SK-MEL-5 (cell line): Measurements from ENCODE around the gene NCOA6. TPM values are rescaled to one million over a fixed set of nuclear protein-coding genes. Genes with fewer than 3 reads are reported as not detected.

Source experiments
- DNase-seq: peaks from one replicate; pipeline ENCODE4 v3.0.0-alpha.2; 2016; ENCODE audit warnings: low read depth, low spot score
- in situ Hi-C: cut with HindIII; loops from 2 replicates; pipeline ENCODE4 v1.10.0; 2016; ENCODE audit warnings: low sequenced_read_pairs, high pct_unique_total_duplicates, low pct_unique_long_range_greater_than_20kb
- small RNA-seq, 2 experiments: library from RNA; depleted of rRNA; stranded (forward); fragments of <200 nt; gene quantifications; one replicate each; pipeline ENCODE3, GENCODE V24; 2014
- total RNA-seq: library from RNA; depleted of rRNA; stranded (reverse); fragments of >200 nt; shearing (Covaris generic); gene quantifications from 2 replicates; pipeline ENCODE4 v1.2.3, GENCODE V29; 2014; rRNA removed

Gene NCOA6
- total RNA-seq, 1 experiment from 2014 or later: 6.1 TPM

GRCh38 chr20:34703424-34704176 lies 121.9 kb downstream of the NCOA6 start:
- in situ Hi-C loops: no loop called here
- DNase-seq: no peak

- in situ Hi-C loops: no loop called here
- no peak for DNase-seq
These were observed 122.4 kb downstream of the NCOA6 start for GRCh38 chr20:34703061-34703423.

GRCh38 chr20:34701405-34702085 lies 123.9 kb downstream of the NCOA6 start:
- DNase-seq: no peak
- in situ Hi-C loops: no loop called here

- no peak for DNase-seq
- in situ Hi-C loops: no loop called here
These were observed 132.0 kb downstream of the NCOA6 start for GRCh38 chr20:34693414-34693813.

- in situ Hi-C loops: no loop called here
These were observed 133.6 kb downstream of the NCOA6 start for GRCh38 chr20:34691838-34692237.

GRCh38 chr20:34689486-34689885 lies 136.0 kb downstream of the NCOA6 start:
- in situ Hi-C loops: no loop called here

More at GRCh38 chr20:34691838-34692237, 133.6 kb downstream of the NCOA6 start:
- no peak for DNase-seq

GRCh38 chr20:34683667-34684066 lies 141.8 kb downstream of the NCOA6 start:
- no peak for DNase-seq
- in situ Hi-C loops: no loop called here

More at GRCh38 chr20:34689486-34689885, 136.0 kb downstream of the NCOA6 start:
- no peak for DNase-seq

- DNase-seq: no peak
- in situ Hi-C loops: no loop called here
These were observed 144.8 kb downstream of the NCOA6 start for GRCh38 chr20:34680586-34681175.

- peak; percentile 96 for DNase-seq
- in situ Hi-C loops: no loop called here
These were observed 148.6 kb downstream of the NCOA6 start, which contains the start of gene PIGU for GRCh38 chr20:34676642-34677373. Gene PIGU, minus strand, starts transcription at chr20:34677092. Its CDS starts 7 bp downstream, at chr20:34677085.

- in situ Hi-C loops: no loop called here
These were observed 149.3 kb downstream of the NCOA6 start for GRCh38 chr20:34675993-34676641.

GRCh38 chr20:34675561-34675960 lies 149.9 kb downstream of the NCOA6 start:
- DNase-seq: no peak
- in situ Hi-C loops: no loop called here

More at GRCh38 chr20:34675993-34676641, 149.3 kb downstream of the NCOA6 start:
- DNase-seq: no peak

GRCh38 chr20:34673412-34673811 lies 152.0 kb downstream of the NCOA6 start:
- in situ Hi-C loops: no loop called here
- DNase-seq: no peak

GRCh38 chr20:34669094-34669493 lies 156.4 kb downstream of the NCOA6 start:
- DNase-seq: no peak
- in situ Hi-C loops: no loop called here

Small RNAs within 50 kb of the gene (small RNA-seq; reads per million reads assigned to genes)
- gene AL118520.1: 0 reads per million in 2 experiments

Other genes starting within 250 kb of the NCOA6 start
- gene PIGU, start 148.6 kb downstream of the NCOA6 start, total RNA-seq: 32.1 and 38.2 TPM in 2 replicates
- 6.5 TPM in 2 replicates for gene TP53INP2, start 121.3 kb downstream of the NCOA6 start, total RNA-seq
- gene GGT7, start 47.2 kb upstream of the NCOA6 start, total RNA-seq: 4.4 and 8.0 TPM in 2 replicates
- gene ACSS2, start 51.0 kb upstream of the NCOA6 start, total RNA-seq: 35.7 and 38.9 TPM in 2 replicates
- gene GSS, start 130.2 kb upstream of the NCOA6 start, total RNA-seq: 154 and 164 TPM in 2 replicates
- 0.03 and 0.08 TPM in 2 replicates for gene MYH7B, start 130.2 kb upstream of the NCOA6 start, total RNA-seq